ENCODE measurements around the gene MID1IP1. TPM values are rescaled to one million over a fixed set of nuclear protein-coding genes. Genes with fewer than 3 reads are reported as not detected.

Gene MID1IP1
- total RNA-seq (20.5 TPM), polyA plus RNA-seq (105 TPM)

- WGBS = 3% methylated on average over 32 of the region's 32 CpGs
- DNase-seq (ENCODE audit: extremely low spot score) = peak; percentile 77
Observed at GRCh38 chrX:38800981-38801845, at the start of gene MID1IP1. TSS of gene MID1IP1 (plus strand) at chrX:38801459. CDS start at chrX:38804947, 3,488 bp downstream.

GRCh38 chrX:38754102-38754790, 47.0 kb upstream of the MID1IP1 start:
- no peaks in the 10 kb centered on the region for H3K4me1 ChIP-seq (ENCODE audit: insufficient read depth)
- H3K36me3 ChIP-seq (ENCODE audit: insufficient read depth) = no peaks in the 10 kb centered on the region
- 23% methylated on average over 6 of the region's 6 CpGs for WGBS
- H3K27ac ChIP-seq (ENCODE audit: low read depth) = no peak overlapping the region
- H3K4me3 ChIP-seq (ENCODE audit: low read depth, low read length) = no peak overlapping the region
- DNase-seq (ENCODE audit: extremely low spot score) = no peak

More at GRCh38 chrX:38800981-38801845, at the start of gene MID1IP1:
- H3K27ac ChIP-seq (ENCODE audit: low read depth) = peak within 1 kb of the TSS; percentile 45
- H3K36me3 ChIP-seq (ENCODE audit: insufficient read depth) = no peaks in the 10 kb centered on the region
- peak within 1 kb of the TSS; percentile 31 for H3K4me3 ChIP-seq (ENCODE audit: low read depth, low read length)
- no peaks in the 10 kb centered on the region for H3K4me1 ChIP-seq (ENCODE audit: insufficient read depth)

GRCh38 chrX:38754818-38755718, 46.2 kb upstream of the MID1IP1 start:
- no peak for DNase-seq (ENCODE audit: extremely low spot score)
- Histone ChIP-seq H3K4me1 (ENCODE audit: insufficient read depth) (no peaks in the 10 kb centered on the region), H3K4me3 (ENCODE audit: low read depth, low read length) (no peak overlapping the region), H3K27ac (ENCODE audit: low read depth) (no peak overlapping the region), H3K36me3 (ENCODE audit: insufficient read depth) (no peaks in the 10 kb centered on the region)
- WGBS = 59% methylated on average over 7 of the region's 7 CpGs

GRCh38 chrX:38760883-38761282, 40.4 kb upstream of the MID1IP1 start:
- H3K4me3 ChIP-seq (ENCODE audit: low read depth, low read length) = no peak overlapping the region
- no peaks in the 10 kb centered on the region for H3K4me1 ChIP-seq (ENCODE audit: insufficient read depth)
- H3K36me3 ChIP-seq (ENCODE audit: insufficient read depth) = no peaks in the 10 kb centered on the region
- WGBS = 75% methylated on average over 1 of the region's 1 CpG
- H3K27ac ChIP-seq (ENCODE audit: low read depth) = no peak overlapping the region
- no peak for DNase-seq (ENCODE audit: extremely low spot score)

GRCh38 chrX:38768079-38768478, 33.2 kb upstream of the MID1IP1 start:
- Histone ChIP-seq H3K4me1 (ENCODE audit: insufficient read depth) (no peaks in the 10 kb centered on the region), H3K27ac (ENCODE audit: low read depth) (no peak overlapping the region), H3K4me3 (ENCODE audit: low read depth, low read length) (no peak overlapping the region), H3K36me3 (ENCODE audit: insufficient read depth) (no peaks in the 10 kb centered on the region)
- DNase-seq (ENCODE audit: extremely low spot score) = no peak
- 40% methylated on average over 2 of the region's 2 CpGs for WGBS

- H3K4me3 ChIP-seq (ENCODE audit: low read depth, low read length) = no peak overlapping the region
- H3K4me1 ChIP-seq (ENCODE audit: insufficient read depth) = no peaks in the 10 kb centered on the region
- no peaks in the 10 kb centered on the region for H3K36me3 ChIP-seq (ENCODE audit: insufficient read depth)
- DNase-seq (ENCODE audit: extremely low spot score) = no peak
- 86% methylated on average over 10 of the region's 10 CpGs for WGBS
- no peak overlapping the region for H3K27ac ChIP-seq (ENCODE audit: low read depth)
Observed at GRCh38 chrX:38770152-38770551, 31.1 kb upstream of the MID1IP1 start.

- Histone ChIP-seq H3K4me1 (ENCODE audit: insufficient read depth) (no peaks in the 10 kb centered on the region), H3K36me3 (ENCODE audit: insufficient read depth) (no peaks in the 10 kb centered on the region), H3K27ac (ENCODE audit: low read depth) (no peak overlapping the region), H3K4me3 (ENCODE audit: low read depth, low read length) (no peak overlapping the region)
- 72% methylated on average over 4 of the region's 4 CpGs for WGBS
- DNase-seq (ENCODE audit: extremely low spot score) = no peak
Observed at GRCh38 chrX:38774249-38774648, 27.0 kb upstream of the MID1IP1 start.

GRCh38 chrX:38796946-38797345, 4.3 kb upstream of the MID1IP1 start:
- DNase-seq (ENCODE audit: extremely low spot score) = no peak
- H3K36me3 ChIP-seq (ENCODE audit: insufficient read depth) = no peaks in the 10 kb centered on the region
- no peak overlapping the region for H3K4me3 ChIP-seq (ENCODE audit: low read depth, low read length)
- H3K4me1 ChIP-seq (ENCODE audit: insufficient read depth) = no peaks in the 10 kb centered on the region
- H3K27ac ChIP-seq (ENCODE audit: low read depth) = no peak overlapping the region

- no peaks in the 10 kb centered on the region for H3K4me1 ChIP-seq (ENCODE audit: insufficient read depth)
- WGBS = 100% methylated on average over 1 of the region's 1 CpG
- no peaks in the 10 kb centered on the region for H3K36me3 ChIP-seq (ENCODE audit: insufficient read depth)
- no peak for DNase-seq (ENCODE audit: extremely low spot score)
- H3K4me3 ChIP-seq (ENCODE audit: low read depth, low read length) = no peak overlapping the region
- no peak overlapping the region for H3K27ac ChIP-seq (ENCODE audit: low read depth)
Observed at GRCh38 chrX:38798956-38799355, 2.3 kb upstream of the MID1IP1 start.

- 74% methylated on average over 5 of the region's 5 CpGs for WGBS
- no peaks in the 10 kb centered on the region for H3K4me1 ChIP-seq (ENCODE audit: insufficient read depth)
- H3K27ac ChIP-seq (ENCODE audit: low read depth) = no peak overlapping the region
- H3K36me3 ChIP-seq (ENCODE audit: insufficient read depth) = no peaks in the 10 kb centered on the region
- DNase-seq (ENCODE audit: extremely low spot score) = no peak
- no peak overlapping the region for H3K4me3 ChIP-seq (ENCODE audit: low read depth, low read length)
Observed at GRCh38 chrX:38799995-38800580, 1.2 kb upstream of the MID1IP1 start.

- DNase-seq (ENCODE audit: extremely low spot score) = no peak
- Histone ChIP-seq H3K27ac (ENCODE audit: low read depth) (peak overlapping the region; percentile 84), H3K4me3 (ENCODE audit: low read depth, low read length) (no peak overlapping the region), H3K36me3 (ENCODE audit: insufficient read depth) (no peaks in the 10 kb centered on the region), H3K4me1 (ENCODE audit: insufficient read depth) (no peaks in the 10 kb centered on the region)
- WGBS = 27% methylated on average over 3 of the region's 3 CpGs
Observed at GRCh38 chrX:38803243-38803587, 2.0 kb downstream of the MID1IP1 start.

- peak overlapping the region; percentile 65 for H3K4me3 ChIP-seq (ENCODE audit: low read depth, low read length)
- peaks cover 1% of the 10 kb centered on the region for H3K4me1 ChIP-seq (ENCODE audit: insufficient read depth)
- H3K36me3 ChIP-seq (ENCODE audit: insufficient read depth) = no peaks in the 10 kb centered on the region
- DNase-seq (ENCODE audit: extremely low spot score) = no peak
- WGBS = under 1% methylated on average over 64 of the region's 64 CpGs
- peak overlapping the region; percentile 84 for H3K27ac ChIP-seq (ENCODE audit: low read depth)
Observed at GRCh38 chrX:38803588-38804431, 2.6 kb downstream of the MID1IP1 start.

GRCh38 chrX:38804432-38804681, 3.1 kb downstream of the MID1IP1 start:
- H3K4me3 ChIP-seq (ENCODE audit: low read depth, low read length) = peak overlapping the region; percentile 65
- H3K36me3 ChIP-seq (ENCODE audit: insufficient read depth) = no peaks in the 10 kb centered on the region
- WGBS = 0% methylated on average over 18 of the region's 19 CpGs
- peak overlapping the region; percentile 73 for H3K27ac ChIP-seq (ENCODE audit: low read depth)
- H3K4me1 ChIP-seq (ENCODE audit: insufficient read depth) = peaks cover 1% of the 10 kb centered on the region
- no peak for DNase-seq (ENCODE audit: extremely low spot score)
